Measurements from ENCODE around the gene BTG2.

BTG2 gene

GRCh38 chr1:203283597-203283996 is 21.7 kb upstream of the BTG2 start:
- peak; percentile 3 for DNase-seq (ENCODE audit: low spot score)
- no peak for TF ChIP-seq CTCF (IDR thresholded peaks at IDR 0.05)
- H3K27ac ChIP-seq, result no peak overlapping the region
- no peak overlapping the region for H3K4me3 ChIP-seq

- no peak for TF ChIP-seq CTCF (IDR thresholded peaks at IDR 0.05)
- peak; percentile 71 for DNase-seq (ENCODE audit: low spot score)
- no peak overlapping the region for H3K4me3 ChIP-seq
- no peak overlapping the region for H3K27ac ChIP-seq
Measured at GRCh38 chr1:203284411-203285123, 20.8 kb upstream of the BTG2 start.

DNA sequence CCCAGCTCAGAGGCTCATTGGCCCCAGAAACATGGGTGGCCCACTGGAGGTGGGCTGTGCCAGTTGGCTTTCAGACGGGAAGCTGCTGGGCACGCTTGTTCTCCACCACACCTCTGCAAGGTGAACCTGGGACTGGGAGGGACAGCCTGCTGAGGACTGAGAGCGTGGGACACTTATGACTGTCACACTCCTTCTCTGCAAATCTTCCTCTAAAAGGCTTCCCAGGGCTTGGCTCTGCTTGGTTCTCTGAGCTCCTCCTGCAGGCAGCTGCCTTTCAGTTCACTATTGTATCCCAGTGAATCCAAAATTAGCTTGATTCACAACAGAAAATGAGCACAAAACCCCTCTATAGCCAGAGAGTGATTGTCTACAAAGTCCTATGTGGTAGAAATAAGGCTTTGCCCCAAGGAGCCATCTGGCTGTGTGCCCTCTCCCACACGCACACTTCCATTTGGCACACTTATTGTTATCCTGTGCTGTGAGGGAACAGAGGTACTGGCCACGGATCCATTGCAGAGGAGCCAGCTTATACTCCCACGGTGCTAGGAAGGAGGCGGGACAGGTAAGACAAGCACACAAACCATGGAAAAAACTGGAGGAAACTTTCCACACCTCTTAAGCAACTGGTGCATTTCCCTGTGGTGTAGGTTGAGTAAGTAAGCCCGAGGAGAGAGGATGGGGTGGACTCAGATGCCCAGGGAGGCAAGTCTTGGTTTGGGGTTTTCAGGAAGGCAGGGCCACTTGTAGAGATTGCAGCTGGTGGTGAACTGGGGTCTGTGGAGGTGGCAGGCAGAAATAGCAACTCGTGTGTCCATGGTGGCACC is 18.9 kb upstream of the BTG2 start:
- DNase-seq (ENCODE audit: low spot score), result no peak
- no peak for TF ChIP-seq CTCF (IDR thresholded peaks at IDR 0.05)
- no peak overlapping the region for H3K4me3 ChIP-seq
- H3K27ac ChIP-seq, result peak overlapping the region; percentile 86 to 97

GRCh38 chr1:203287109-203287893 is 18.0 kb upstream of the BTG2 start:
- Histone ChIP-seq H3K27ac (peak overlapping the region; percentile 86 to 97), H3K4me3 (no peak overlapping the region)
- DNase-seq (ENCODE audit: low spot score), result no peak
- TF ChIP-seq CTCF (IDR thresholded peaks at IDR 0.05), result no peak

GRCh38 chr1:203287898-203288297 is 17.4 kb upstream of the BTG2 start:
- TF ChIP-seq CTCF (IDR thresholded peaks at IDR 0.05), result no peak
- Histone ChIP-seq H3K27ac (peak overlapping the region; percentile 86 to 97), H3K4me3 (no peak overlapping the region)
- no peak for DNase-seq (ENCODE audit: low spot score)

DNA sequence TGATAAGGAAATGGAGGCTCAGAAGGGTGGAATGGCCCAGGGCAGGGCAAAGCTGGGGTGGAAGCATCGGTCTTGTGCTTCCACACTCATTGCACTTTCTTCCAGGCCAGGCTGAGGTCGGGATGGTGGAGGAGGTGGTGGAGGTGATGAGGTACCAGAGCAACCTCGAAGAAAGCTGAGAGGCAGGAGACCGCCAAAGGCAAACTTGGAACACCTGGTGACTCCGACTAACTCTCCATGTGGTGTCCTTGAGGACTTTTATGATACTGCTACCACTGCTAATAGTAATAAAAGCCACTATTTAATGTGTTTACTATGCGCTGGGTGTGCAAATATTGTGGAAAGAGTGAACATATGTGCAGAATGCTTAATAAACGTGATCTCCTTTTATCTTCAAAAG is 16.9 kb upstream of the BTG2 start:
- TF ChIP-seq CTCF (IDR thresholded peaks at IDR 0.05), result no peak
- H3K27ac ChIP-seq, result peak overlapping the region; percentile 86 to 97
- no peak for DNase-seq (ENCODE audit: low spot score)
- H3K4me3 ChIP-seq, result no peak overlapping the region

All from coronary artery (tissue), 2 donors.